ENCODE measurements around the gene KYNU.

KYNU gene

DNA sequence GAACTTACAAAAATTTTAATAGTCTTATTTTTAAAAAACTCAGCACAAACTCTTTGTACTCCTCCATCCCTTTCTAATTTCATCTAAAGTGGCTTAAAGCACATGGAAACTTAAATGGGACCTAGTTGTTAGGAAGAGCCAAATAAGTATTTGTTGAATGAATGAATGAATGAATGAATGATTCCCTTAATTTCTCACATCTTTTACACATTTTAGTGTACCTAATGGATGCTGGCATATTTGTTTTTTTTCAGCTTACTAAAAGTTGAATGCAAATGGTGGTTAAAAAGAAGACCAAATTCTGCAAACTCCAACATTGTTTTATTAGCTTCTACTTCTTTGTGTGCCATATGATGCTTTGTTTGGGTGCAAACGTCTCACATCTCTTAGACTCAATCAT is 89.6 kb downstream of the KYNU start:
- H3K9me3 ChIP-seq (ENCODE audit: control insufficient read depth, insufficient read depth, low read depth, low read length) = no peaks in the 10 kb centered on the region
- no peak overlapping the region for H3K27ac ChIP-seq (ENCODE audit: extremely low read depth, low read depth, low read length)
- ChIA-PET CTCF (no interaction called here), POLR2A (no interaction called here)
- no peaks in the 10 kb centered on the region for H3K4me1 ChIP-seq (ENCODE audit: control insufficient read depth, insufficient read depth, low read length)
- H3K36me3 ChIP-seq (ENCODE audit: control insufficient read depth in 2 of 2, insufficient read depth in 1 of 2, low read length in 2 of 2) = no peaks in the 10 kb centered on the region
- H3K4me3 ChIP-seq (ENCODE audit: low read depth, low read length) = no peak overlapping the region
- TF ChIP-seq ZNF157 (tag by site-specific recombination; IDR thresholded peaks at IDR 0.05) (no peak), ZFP37 (tag by site-specific recombination; IDR thresholded peaks at IDR 0.05) (no peak), ZNF555 (tag by site-specific recombination; conservative IDR thresholded peaks at IDR 0.05) (no peak), ZNF2 (tag by site-specific recombination; IDR thresholded peaks at IDR 0.05) (no peak), ZNF548 (tag by site-specific recombination; IDR thresholded peaks at IDR 0.05) (no peak), ZSCAN30 (tag by site-specific recombination; IDR thresholded peaks at IDR 0.05) (no peak), ZNF473 (tag by site-specific recombination; IDR thresholded peaks at IDR 0.05) (no peak), ZNF621 (tag by site-specific recombination; IDR thresholded peaks at IDR 0.05) (no peak), ZNF394 (tag by site-specific recombination; IDR thresholded peaks at IDR 0.05; ENCODE audit: borderline replicate concordance) (no peak), ZNF174 (tag by site-specific recombination; IDR thresholded peaks at IDR 0.05) (no peak), HOXD13 (CRISPR knock-in tag; IDR thresholded peaks at IDR 0.05; ENCODE audit: borderline replicate concordance) (no peak)
- TF ChIP-seq, protein P1, sequence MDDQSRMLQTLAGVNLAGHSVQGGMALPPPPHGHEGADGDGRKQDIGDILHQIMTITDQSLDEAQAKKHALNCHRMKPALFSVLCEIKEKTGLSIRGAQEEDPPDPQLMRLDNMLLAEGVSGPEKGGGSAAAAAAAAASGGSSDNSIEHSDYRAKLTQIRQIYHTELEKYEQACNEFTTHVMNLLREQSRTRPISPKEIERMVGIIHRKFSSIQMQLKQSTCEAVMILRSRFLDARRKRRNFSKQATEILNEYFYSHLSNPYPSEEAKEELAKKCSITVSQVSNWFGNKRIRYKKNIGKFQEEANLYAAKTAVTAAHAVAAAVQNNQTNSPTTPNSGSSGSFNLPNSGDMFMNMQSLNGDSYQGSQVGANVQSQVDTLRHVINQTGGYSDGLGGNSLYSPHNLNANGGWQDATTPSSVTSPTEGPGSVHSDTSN (CRISPR knock-in tag; IDR thresholded peaks at IDR 0.05) = no peak

DNA sequence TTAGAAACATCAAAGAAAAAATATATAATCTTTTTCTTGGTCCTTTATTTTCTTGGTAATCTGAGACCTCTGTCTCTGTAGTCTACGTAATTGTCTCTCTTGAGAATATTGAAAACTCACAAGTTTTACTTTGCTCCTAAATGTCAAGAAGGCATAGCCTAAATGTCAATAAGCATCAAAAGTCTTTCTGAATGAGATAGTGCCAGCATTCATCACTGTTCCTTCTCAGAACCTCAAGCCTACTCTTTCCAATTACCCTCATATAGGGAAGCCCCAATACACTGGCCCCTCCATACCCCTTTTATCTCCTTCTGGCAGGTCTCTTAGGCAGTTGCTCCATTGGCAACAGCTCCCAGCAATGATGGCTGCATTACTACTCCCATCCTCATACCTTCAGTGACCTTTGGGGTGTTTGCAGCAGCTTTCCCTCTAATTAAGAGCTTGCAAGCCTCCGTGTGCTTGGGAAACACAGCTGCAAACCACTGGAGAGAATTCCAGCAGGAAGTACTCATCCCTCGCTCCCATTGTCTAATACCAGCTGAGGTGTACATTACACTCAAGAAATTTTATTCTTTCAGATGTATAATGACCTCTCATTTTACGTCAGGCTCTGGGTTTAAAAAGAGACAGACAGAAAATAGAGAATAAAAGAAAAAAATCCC is 95.8 kb downstream of the KYNU start:
- no peaks in the 10 kb centered on the region; the same call in 1 of the 2 replicates for H3K4me1 ChIP-seq (ENCODE audit: control insufficient read depth, insufficient read depth, low read length)
- no peaks in the 10 kb centered on the region for H3K36me3 ChIP-seq (ENCODE audit: control insufficient read depth in 2 of 2, insufficient read depth in 1 of 2, low read length in 2 of 2)
- no peak overlapping the region for H3K4me3 ChIP-seq (ENCODE audit: low read depth, low read length)
- CTCF ChIA-PET = interaction anchor here (0.7 kb wide), 1 partner anchor 486 kb away, joined by 3 read pairs; no protein-coding TSS in a partner anchor
- H3K9me3 ChIP-seq (ENCODE audit: control insufficient read depth, insufficient read depth, low read depth, low read length) = no peaks in the 10 kb centered on the region
- POLR2A ChIA-PET = no interaction called here
- TF ChIP-seq, protein P2, sequence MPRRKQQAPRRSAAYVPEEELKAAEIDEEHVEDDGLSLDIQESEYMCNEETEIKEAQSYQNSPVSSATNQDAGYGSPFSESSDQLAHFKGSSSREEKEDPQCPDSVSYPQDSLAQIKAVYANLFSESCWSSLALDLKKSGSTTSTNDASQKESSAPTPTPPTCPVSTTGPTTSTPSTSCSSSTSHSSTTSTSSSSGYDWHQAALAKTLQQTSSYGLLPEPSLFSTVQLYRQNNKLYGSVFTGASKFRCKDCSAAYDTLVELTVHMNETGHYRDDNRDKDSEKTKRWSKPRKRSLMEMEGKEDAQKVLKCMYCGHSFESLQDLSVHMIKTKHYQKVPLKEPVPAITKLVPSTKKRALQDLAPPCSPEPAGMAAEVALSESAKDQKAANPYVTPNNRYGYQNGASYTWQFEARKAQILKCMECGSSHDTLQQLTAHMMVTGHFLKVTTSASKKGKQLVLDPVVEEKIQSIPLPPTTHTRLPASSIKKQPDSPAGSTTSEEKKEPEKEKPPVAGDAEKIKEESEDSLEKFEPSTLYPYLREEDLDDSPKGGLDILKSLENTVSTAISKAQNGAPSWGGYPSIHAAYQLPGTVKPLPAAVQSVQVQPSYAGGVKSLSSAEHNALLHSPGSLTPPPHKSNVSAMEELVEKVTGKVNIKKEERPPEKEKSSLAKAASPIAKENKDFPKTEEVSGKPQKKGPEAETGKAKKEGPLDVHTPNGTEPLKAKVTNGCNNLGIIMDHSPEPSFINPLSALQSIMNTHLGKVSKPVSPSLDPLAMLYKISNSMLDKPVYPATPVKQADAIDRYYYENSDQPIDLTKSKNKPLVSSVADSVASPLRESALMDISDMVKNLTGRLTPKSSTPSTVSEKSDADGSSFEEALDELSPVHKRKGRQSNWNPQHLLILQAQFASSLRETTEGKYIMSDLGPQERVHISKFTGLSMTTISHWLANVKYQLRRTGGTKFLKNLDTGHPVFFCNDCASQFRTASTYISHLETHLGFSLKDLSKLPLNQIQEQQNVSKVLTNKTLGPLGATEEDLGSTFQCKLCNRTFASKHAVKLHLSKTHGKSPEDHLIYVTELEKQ (tag by site-specific recombination; IDR thresholded peaks at IDR 0.05; ENCODE audit: borderline replicate concordance) = no peak
- TF ChIP-seq ZNF830 (tag by site-specific recombination; IDR thresholded peaks at IDR 0.05; ENCODE audit: low read depth) (no peak), ZNF473 (tag by site-specific recombination; IDR thresholded peaks at IDR 0.05) (no peak)
- H3K27ac ChIP-seq (ENCODE audit: extremely low read depth, low read depth, low read length) = no peak overlapping the region

DNA sequence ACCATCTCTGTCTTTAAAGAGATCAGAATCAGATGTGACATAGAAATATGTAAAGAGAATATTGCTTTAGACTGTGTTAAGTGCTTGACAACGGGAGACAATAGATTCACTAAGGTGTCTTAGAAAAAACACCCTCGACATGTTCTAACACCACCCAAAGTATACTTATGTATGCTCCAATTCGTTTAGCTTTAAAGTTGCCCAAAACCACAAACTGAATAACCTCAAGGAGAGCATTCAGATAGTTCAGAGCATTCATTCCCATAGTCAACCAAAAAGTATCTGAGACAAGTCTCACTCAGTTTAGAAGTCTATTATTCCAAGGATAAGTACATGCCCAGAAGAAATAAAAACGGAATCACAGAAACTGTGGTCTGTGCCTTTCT is 96.4 kb downstream of the KYNU start:
- CTCF ChIA-PET = interaction anchor here (0.7 to 1.6 kb wide), 4 partner anchors 10 to 486 kb away, joined by 3 to 6 read pairs (median 4); no protein-coding TSS in a partner anchor
- POLR2A ChIA-PET = no interaction called here

More for the DNA sequence above, 96.4 kb downstream of the KYNU start:
- H3K4me3 ChIP-seq (ENCODE audit: low read depth, low read length) = no peak overlapping the region
- H3K27ac ChIP-seq (ENCODE audit: extremely low read depth, low read depth, low read length) = no peak overlapping the region
- H3K9me3 ChIP-seq (ENCODE audit: control insufficient read depth, insufficient read depth, low read depth, low read length) = no peaks in the 10 kb centered on the region
- no peak for TF ChIP-seq KLF8 (tag by site-specific recombination; IDR thresholded peaks at IDR 0.05)
- no peak for TF ChIP-seq ZNF510 (tag by site-specific recombination; IDR thresholded peaks at IDR 0.05; ENCODE audit: insufficient replicate concordance)
- no peak for TF ChIP-seq SETDB1 (IDR thresholded peaks at IDR 0.05; ENCODE audit: insufficient read length, low read length)
- TF ChIP-seq ZNF561 (tag by site-specific recombination; IDR thresholded peaks at IDR 0.05; ENCODE audit: borderline replicate concordance) = no peak
- no peak for TF ChIP-seq ZNF501 (tag by site-specific recombination; IDR thresholded peaks at IDR 0.05)
- no peak for TF ChIP-seq ZNF221 (tag by site-specific recombination; IDR thresholded peaks at IDR 0.05; ENCODE audit: borderline replicate concordance)
- TF ChIP-seq ZEB2 (tag by site-specific recombination; IDR thresholded peaks at IDR 0.05) = no peak
- no peaks in the 10 kb centered on the region; the same call in 1 of the 2 replicates for H3K4me1 ChIP-seq (ENCODE audit: control insufficient read depth, insufficient read depth, low read length)
- H3K36me3 ChIP-seq (ENCODE audit: control insufficient read depth in 2 of 2, insufficient read depth in 1 of 2, low read length in 2 of 2) = no peaks in the 10 kb centered on the region

Data from HEK293 (cell line).